Measurements from ENCODE around the gene HSPB9. TPM values are rescaled to one million over a fixed set of nuclear protein-coding genes. Genes with fewer than 3 reads are reported as not detected.

Gene HSPB9
- total RNA-seq, 1 donor from 2014 or later, result 0.36 TPM

GRCh38 chr17:42120161-42120769 lies 2.3 kb upstream of the HSPB9 start:
- H3K36me3 Mint-ChIP-seq, result peaks cover 10% of the 10 kb centered on the region
- no peaks in the 10 kb centered on the region for H3K27me3 Mint-ChIP-seq
- TF ChIP-seq CTCF (conservative IDR thresholded peaks at IDR 0.05), result no peak
- H3K4me1 Mint-ChIP-seq (ENCODE audit: unreplicated experiment), result peaks cover 24% of the 10 kb centered on the region
- no peak for DNase-seq (ENCODE audit: extremely low spot score, unreplicated experiment)
- H3K4me3 Mint-ChIP-seq, result peak overlapping the region; percentile 74
- no peak overlapping the region for H3K27ac Mint-ChIP-seq
- H3K9me3 Mint-ChIP-seq, result no peaks in the 10 kb centered on the region

- TF ChIP-seq CTCF (conservative IDR thresholded peaks at IDR 0.05), result no peak
- peak within 1 kb of the TSS; percentile 62 for H3K27ac Mint-ChIP-seq
- no peaks in the 10 kb centered on the region for H3K27me3 Mint-ChIP-seq
- peaks cover 24% of the 10 kb centered on the region for H3K4me1 Mint-ChIP-seq (ENCODE audit: unreplicated experiment)
- H3K9me3 Mint-ChIP-seq, result no peaks in the 10 kb centered on the region
- peaks cover 12% of the 10 kb centered on the region for H3K36me3 Mint-ChIP-seq
- H3K4me3 Mint-ChIP-seq, result peak within 1 kb of the TSS; percentile 80
- DNase-seq (ENCODE audit: extremely low spot score, unreplicated experiment), result peak; percentile 83
These were observed 1.5 kb upstream of the HSPB9 start, which contains the start of gene KAT2A for GRCh38 chr17:42120770-42121769. KAT2A (minus strand) TSS chr17:42121367; CDS start chr17:42121304, 63 bp downstream.

GRCh38 chr17:42124256-42124655 lies 1.7 kb downstream of the HSPB9 start:
- Mint-ChIP-seq H3K27me3 (no peaks in the 10 kb centered on the region), H3K9me3 (no peaks in the 10 kb centered on the region), H3K4me1 (ENCODE audit: unreplicated experiment) (peaks cover 11% of the 10 kb centered on the region), H3K27ac (no peak overlapping the region), H3K4me3 (no peak overlapping the region), H3K36me3 (peaks cover 11% of the 10 kb centered on the region)
- no peak for TF ChIP-seq CTCF (conservative IDR thresholded peaks at IDR 0.05)
- no peak for DNase-seq (ENCODE audit: extremely low spot score, unreplicated experiment)

GRCh38 chr17:42125565-42125964 lies 3.0 kb downstream of the HSPB9 start:
- no peaks in the 10 kb centered on the region for H3K27me3 Mint-ChIP-seq
- no peak overlapping the region for H3K4me3 Mint-ChIP-seq
- H3K9me3 Mint-ChIP-seq, result no peaks in the 10 kb centered on the region
- DNase-seq (ENCODE audit: extremely low spot score, unreplicated experiment), result no peak
- H3K36me3 Mint-ChIP-seq, result peaks cover 12% of the 10 kb centered on the region
- no peak overlapping the region for H3K27ac Mint-ChIP-seq
- peaks cover 5% of the 10 kb centered on the region for H3K4me1 Mint-ChIP-seq (ENCODE audit: unreplicated experiment)
- TF ChIP-seq CTCF (conservative IDR thresholded peaks at IDR 0.05), result no peak

GRCh38 chr17:42126836-42127235 lies 4.2 kb downstream of the HSPB9 start:
- Mint-ChIP-seq H3K4me3 (no peak overlapping the region), H3K9me3 (no peaks in the 10 kb centered on the region), H3K27me3 (no peaks in the 10 kb centered on the region), H3K27ac (no peak overlapping the region), H3K4me1 (ENCODE audit: unreplicated experiment) (peaks cover 4% of the 10 kb centered on the region), H3K36me3 (peaks cover 14% of the 10 kb centered on the region)
- no peak for DNase-seq (ENCODE audit: extremely low spot score, unreplicated experiment)
- TF ChIP-seq CTCF (conservative IDR thresholded peaks at IDR 0.05), result no peak

Measured in type B pancreatic cell (in vitro differentiated cells).